Measurements from ENCODE around the gene TBC1D21.

DNA sequence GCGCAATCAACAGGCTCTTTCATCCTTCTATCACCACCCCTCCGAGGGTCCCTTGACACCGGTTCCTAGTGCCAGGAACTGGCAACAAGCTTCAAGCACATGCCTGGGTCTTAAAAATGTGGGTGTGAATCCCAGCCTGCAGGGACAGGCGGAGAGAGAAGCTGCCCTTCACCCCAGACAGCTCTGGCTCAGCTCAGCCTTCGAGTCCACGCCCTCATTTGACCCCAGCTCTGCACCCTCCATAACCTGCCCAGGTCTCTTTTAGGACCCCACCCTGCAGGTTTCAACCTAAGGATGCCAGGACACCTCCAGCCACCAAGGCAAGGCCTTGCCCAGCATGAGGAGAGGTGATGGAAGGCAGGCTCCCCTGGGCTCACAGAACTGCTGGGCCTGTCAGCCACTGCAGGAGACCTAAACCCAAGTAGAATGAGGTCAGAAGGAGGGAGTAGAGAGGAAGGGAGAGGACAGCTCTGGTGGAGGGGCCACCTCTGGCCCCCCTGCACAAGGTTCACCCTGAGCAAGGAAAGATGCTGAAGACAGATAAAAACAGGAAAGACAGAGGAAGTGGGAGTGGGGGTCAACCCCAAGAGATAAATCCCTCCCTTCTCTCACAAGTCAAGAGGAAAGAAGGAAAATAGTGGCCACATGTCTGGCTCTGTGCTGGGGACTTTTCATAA is 50.3 kb downstream of the TBC1D21 start:
- TF ChIP-seq FOXM1 (IDR thresholded peaks at IDR 0.05; ENCODE audit: borderline replicate concordance) (no peak), ZNF384 (IDR thresholded peaks at IDR 0.05) (no peak), FOXA1 (IDR thresholded peaks at IDR 0.05) (no peak), FOXK2 (IDR thresholded peaks at IDR 0.05) (no peak), TARDBP (IDR thresholded peaks at IDR 0.05) (no peak)

Measured in HEK293T (cell line).